HG03378 (cell line): Measurements from ENCODE around the gene POU5F1.
"Not testable (repeated sequence)": the region's sequence is repeated elsewhere in the genome, so short reads cannot be mapped to it uniquely, and the experiment has no call there.

Source experiments
- ATAC-seq: cut with Tn5 transposase; IDR thresholded peaks from one replicate; pipeline ENCODE4 v1.9.1; 2021; ENCODE audit warnings: mild to moderate bottlenecking, moderate library complexity; ENCODE audit not compliant: unreplicated experiment

POU5F1 gene

DNA sequence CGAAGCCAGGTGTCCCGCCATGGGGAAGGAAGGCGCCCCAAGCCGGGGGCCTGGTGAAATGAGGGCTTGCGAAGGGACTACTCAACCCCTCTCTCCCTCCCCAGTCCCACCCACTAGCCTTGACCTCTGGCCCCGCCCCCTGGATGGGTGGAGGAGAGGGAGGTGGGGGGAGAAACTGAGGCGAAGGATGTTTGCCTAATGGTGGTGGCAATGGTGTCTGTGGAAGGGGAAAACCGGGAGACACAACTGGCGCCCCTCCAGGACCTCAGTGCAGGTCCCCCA, at the start of gene POU5F1:
Gene POU5F1 (minus strand): TSS at position 83 of the 282 bp plus-strand sequence. CDS start 62 bp downstream, at position 21.
- no peak for ATAC-seq

DNA sequence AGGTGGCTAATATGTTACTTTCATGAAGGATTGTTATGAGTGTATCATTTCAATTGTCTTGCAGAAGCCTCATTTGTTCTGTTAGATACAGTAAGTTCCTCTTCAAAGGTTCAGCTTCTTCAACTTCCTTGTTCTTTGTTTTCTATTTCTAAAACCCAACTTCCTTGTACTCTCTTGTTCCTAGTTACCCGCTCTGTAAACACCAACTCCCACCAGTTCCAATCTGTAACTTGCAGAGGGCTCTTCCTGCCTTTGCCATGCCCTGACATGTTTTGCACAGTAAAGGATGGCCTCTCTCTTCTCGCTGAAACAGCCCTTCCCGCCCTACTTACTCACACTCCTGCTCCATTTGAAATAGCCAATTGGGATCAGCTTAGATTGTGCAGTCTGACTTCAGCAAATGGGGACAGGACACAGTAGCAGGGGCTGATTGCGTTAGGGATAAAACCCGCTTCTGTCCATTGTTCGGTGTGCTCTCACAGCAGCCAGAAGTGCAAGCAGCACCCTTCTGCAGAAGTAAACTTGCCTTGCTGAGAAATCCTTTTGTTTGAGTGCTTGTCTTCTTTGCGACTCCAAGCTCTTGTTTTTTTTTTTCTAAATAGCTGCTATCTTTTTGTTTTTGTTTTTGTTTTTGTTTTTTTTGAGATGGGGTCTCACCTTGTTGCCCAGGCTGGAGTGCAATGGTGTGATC, 45.9 kb upstream of the POU5F1 start:
- ATAC-seq = no peak

DNA sequence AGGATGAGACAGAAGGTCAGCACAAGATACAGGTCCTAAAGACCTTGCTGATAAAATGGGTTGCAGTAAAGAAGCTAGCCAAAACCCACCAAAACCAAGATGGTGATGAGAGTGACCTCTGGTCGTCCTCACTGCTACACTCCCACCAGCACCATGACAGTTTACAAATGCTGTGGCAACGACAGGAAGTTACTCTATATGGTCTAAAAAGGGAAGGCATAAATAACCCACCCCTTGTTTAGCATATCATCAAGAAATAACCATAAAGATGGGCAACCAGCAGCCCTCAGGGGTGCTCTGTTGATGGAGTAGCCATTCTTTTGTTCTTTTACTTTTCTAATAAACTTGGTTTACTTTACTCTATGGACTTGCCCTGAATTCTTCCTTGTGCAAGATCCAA, 44.7 kb upstream of the POU5F1 start:
- ATAC-seq = not testable (repeated sequence)

DNA sequence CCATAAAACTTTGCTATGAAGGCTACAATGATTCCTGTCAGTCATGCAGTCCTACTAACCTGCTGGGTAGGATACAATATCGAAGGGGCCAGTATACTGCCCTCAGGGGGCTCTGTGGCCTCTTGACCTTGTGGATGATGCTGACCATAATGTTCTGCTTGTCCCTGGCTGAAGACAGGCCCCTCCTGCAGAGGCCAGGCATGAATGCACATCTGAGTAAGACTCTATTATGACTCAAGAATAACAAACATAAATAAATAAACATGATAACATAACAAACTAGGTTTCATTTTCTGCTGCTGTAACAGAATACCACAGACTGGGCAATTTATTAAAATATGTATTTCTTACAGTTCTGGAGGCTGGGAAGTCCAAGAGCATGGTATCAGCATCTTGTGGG, 44.0 kb upstream of the POU5F1 start:
- no peak for ATAC-seq

GRCh38 chr6:31210741-31211532, 40.5 kb upstream of the POU5F1 start:
- ATAC-seq = no peak

GRCh38 chr6:31210123-31210522, 39.6 kb upstream of the POU5F1 start:
- ATAC-seq = no peak

GRCh38 chr6:31209137-31209536, 38.7 kb upstream of the POU5F1 start:
- ATAC-seq = no peak

- ATAC-seq = no peak
Measured at GRCh38 chr6:31208506-31208905, 38.0 kb upstream of the POU5F1 start.

GRCh38 chr6:31205638-31206037, 35.2 kb upstream of the POU5F1 start:
- ATAC-seq = no peak

- ATAC-seq = no peak
Measured at GRCh38 chr6:31204751-31205145, 34.3 kb upstream of the POU5F1 start.

GRCh38 chr6:31203345-31203979, 33.0 kb upstream of the POU5F1 start:
- ATAC-seq = peak; percentile 59

DNA sequence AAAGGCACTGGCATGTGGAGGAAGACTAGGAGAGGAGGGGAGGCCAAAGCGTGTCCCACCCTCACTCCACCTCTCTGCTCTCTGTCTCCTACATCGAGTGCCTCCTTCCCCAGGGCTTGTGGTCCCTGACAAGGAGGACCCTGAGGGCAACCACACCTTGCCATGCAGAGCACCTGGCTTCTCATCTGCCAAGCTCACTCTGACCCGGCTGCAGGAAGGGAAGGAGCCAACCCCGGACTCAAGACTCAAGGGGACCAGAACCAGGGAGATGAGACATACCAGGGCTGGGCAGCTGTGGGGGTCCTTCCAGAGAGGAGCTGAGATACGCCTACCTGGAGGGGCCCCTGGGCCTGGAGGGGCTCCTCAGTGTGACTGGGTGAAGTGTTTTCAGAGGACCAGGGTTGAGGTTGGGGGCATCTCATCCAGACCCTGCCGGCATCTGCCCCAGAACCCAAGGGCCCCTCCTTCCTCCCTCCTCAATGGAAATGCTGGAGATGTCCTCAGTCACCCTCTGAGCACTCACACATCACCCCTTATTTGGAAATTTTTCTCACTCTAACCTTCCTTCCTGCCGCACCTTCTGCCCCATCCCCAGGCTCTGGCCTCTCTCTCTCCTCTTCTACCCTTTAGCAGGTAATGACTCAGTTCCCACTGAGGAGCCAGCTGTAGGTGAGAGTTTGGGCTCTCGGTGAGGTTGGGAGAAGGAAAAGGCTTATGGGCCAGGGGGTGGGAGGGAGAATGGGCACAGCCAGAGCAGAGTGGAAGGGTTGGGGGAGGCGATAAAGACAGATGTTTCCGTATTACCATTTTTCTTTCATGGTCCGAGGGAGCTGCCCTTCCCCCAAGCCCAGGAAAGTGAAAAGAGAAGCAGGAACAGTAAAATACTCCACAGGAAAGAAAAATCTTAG, 32.0 kb upstream of the POU5F1 start:
- ATAC-seq = no peak

DNA sequence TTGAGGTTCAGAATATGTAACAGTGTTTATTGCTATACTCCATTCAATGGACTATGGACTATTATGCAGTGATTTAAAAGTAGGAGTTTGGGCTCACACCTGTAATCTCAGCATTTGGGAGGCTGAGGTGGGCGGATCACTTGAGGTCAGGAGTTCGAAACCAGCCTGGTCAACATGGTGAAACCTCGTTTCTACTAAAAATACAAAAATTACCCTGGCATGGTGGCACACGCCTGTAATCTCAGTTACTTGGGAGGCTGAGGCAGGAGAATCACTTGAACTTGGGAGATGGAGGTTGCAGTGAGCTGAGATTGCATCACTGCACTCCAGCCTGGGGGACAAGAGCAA, 28.6 kb upstream of the POU5F1 start:
- not testable (repeated sequence) for ATAC-seq

GRCh38 chr6:31197559-31198305, 27.2 kb upstream of the POU5F1 start:
- peak; percentile 54 for ATAC-seq

DNA sequence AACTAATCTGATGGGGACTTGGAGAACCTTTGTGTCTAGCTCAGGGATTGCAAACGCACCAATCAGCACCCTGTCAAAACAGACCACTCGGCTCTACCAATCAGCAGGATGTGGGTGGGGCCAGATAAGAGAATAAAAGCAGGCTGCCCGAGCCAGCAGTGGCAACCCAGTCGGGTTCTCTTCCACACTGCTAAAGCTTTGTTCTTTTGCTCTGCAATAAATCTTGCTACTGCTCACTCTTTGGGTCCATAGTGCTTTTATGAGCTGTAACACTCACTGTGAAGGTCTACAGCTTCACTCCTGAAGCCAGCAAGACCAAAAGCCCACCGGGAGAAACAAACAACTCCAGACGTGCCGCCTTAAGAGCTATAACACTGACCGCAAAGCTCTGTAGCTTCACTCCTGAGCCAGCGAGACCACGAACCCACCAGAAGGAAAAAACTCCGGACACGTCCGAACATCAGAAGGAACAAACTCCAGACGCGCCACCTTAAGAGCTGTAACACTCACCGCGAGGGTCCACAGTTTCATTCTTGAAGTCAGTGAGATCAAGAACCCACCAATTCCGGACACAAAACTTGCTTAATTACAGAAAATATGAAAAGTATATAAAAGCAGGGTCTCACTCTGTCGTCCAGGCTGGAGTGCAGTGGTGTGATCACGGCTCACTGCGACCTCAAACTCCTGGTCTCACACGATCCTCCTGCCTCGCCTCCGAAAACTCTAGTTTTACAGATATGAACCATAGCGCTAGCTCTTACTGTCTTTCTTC, 26.0 kb upstream of the POU5F1 start:
- ATAC-seq = not testable (repeated sequence)

GRCh38 chr6:31195308-31195979, 25.0 kb upstream of the POU5F1 start:
- not testable (repeated sequence) for ATAC-seq

DNA sequence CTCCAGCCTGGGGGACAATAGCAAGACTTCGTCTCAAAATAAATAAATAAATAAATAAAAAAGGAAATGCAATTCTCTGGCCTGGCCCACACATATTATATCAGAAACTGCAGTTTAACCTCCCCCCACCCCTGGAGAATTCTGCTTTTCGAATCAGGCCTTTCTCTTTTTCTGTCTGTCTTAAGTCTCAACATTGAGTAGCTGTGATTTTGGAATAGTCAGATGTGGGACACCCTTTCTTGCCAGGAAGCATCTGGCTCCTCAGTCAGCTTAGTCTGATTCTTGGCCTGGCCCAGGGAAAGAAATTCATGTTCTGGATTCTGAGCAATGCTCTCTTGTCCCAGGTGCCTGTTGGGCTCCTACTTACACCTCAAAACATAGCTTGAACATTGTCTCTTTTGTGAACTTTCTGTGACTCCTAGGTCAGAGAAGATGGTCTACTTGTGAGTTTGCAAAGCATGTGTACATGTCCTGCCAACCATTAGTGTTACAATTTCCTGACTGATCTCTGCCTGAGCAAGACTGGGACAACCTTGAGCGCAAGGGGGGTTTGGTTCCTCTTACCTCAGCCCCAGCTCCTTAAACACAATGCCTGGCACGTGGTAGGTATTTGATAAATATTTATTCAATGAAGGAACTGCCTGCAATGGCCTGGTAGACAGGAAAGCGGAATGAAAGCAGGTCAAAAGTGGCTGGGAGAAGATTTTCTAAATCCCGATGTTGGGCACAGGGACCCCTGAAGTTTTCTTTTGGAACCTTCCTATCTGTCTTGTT, 23.8 kb upstream of the POU5F1 start:
- ATAC-seq = no peak

- ATAC-seq = no peak
Measured at GRCh38 chr6:31193206-31193605, 22.7 kb upstream of the POU5F1 start.
